ENCODE measurements around the gene PDCL3.
A peak's percentile ranks its signal among the peaks of the same experiment; 100 is the strongest.

The PDCL3 gene

GRCh38 chr2:100562613-100563406 lies at the start of gene PDCL3:
PDCL3 (plus strand) TSS chr2:100562993; CDS start chr2:100563068, 75 bp downstream.
- peak; percentile 98 for DNase-seq

DNA sequence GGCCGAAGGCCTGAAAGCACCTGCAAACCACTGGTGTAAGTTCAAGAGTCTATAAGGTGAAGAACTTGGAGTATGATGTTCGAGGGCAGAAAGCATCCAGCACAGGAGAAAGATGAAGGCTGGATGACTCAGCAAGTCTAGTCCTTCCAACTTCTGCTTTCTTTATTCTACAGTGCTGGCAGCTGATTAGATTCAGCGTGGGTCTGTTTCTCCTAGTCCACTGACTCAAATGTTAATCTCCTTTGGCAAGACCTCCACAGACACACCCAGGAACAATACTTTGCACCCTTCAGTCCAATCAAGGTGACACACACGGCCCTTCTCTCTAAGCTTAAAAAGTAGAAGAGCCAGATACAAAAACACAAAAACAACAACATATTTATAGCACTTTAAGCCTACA lies 49.1 kb upstream of the PDCL3 start:
- no peak for DNase-seq

DNA sequence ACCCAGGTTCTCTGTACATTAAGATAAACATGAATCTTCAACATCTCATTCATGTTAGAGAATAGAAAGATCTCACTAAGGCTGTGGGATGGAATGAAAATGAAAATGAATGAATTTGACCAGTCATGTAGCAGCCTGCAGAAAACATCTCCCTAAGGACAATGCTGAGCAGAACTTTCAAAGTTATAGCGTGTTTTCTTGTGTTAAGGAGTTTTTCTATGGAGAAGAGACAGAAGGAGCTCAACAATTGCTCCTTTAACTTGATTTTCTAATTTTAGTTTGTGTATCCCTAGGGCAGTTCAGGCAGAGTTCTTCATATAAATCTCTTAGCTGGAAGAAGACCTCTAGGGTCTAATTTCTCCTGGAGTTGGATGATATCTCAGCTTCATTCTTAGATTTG lies 45.2 kb upstream of the PDCL3 start:
- no peak for DNase-seq

- no peak for DNase-seq
These were observed 44.0 kb upstream of the PDCL3 start for GRCh38 chr2:100518801-100519200.

GRCh38 chr2:100520224-100520623 lies 42.6 kb upstream of the PDCL3 start:
- DNase-seq, result no peak

GRCh38 chr2:100522430-100522829 lies 40.4 kb upstream of the PDCL3 start:
- DNase-seq, result no peak

GRCh38 chr2:100524331-100524730 lies 38.5 kb upstream of the PDCL3 start:
- DNase-seq, result no peak

DNA sequence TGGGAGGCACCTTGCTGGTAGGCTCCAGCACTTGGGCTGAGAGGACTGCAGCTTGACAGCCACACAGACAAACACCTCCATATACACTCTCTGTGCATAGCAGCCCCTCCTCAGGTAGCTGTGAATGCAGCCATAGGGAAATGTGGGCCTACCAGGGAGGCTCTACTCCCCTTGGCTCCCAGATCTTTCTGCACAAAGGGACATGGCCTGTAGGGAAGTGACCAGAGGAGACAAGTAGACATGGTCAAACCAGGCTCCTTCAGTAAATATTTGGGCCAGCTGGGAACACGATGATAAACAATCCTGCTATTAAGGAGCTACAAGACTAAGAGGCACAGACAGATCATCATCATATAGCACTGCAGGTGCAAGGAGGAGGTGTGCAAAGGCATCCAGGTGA lies 35.9 kb upstream of the PDCL3 start:
- DNase-seq, result no peak

DNA sequence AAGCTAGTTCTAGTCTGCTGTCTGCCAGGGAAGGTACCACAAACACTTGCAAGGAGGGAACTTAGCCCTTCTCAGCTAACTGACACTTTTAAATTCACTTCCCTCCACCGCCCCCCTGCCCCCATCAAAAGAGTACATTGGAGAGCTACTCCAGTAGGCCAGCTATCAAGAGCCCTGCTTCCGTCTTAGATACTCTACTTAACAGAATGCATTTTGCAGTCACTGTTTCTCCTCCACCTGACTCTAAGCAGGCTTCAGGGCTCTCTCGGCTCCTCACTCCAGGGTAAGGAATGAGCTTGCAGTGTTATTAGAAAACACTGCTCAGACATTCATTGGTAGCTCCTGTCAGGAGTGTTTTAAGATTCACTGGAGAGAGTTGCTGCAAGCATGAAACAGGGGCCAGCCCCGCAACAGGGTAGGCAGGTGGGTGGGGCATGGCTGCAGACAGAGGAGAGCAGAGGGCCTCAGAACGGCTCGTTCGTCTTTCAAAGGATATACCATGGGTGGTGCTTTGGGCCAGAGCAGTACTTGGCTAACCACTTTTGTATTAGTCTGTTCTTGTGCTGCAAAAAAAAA lies 35.3 kb upstream of the PDCL3 start:
- DNase-seq, result no peak

DNA sequence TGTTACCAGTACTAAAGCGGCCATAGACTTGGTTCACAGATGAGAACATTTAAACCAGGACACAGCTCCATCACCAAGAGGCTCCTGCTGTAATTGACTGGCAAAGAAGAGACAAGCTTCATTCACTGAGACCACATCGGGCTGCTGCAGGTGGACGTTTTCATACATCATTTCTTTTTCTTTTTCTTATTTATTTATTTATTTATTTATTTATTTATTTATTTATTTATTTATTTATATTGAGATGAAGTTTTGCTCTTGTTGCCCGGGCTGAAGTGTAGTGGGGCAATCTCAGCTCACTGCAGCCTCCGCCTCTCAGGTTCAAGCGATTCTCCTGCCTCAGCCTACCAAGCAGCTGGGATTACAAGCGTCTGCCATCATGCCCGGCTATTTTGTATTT lies 33.6 kb upstream of the PDCL3 start:
- DNase-seq, result no peak

- DNase-seq, result no peak
These were observed 32.9 kb upstream of the PDCL3 start for GRCh38 chr2:100529900-100530299.

DNA sequence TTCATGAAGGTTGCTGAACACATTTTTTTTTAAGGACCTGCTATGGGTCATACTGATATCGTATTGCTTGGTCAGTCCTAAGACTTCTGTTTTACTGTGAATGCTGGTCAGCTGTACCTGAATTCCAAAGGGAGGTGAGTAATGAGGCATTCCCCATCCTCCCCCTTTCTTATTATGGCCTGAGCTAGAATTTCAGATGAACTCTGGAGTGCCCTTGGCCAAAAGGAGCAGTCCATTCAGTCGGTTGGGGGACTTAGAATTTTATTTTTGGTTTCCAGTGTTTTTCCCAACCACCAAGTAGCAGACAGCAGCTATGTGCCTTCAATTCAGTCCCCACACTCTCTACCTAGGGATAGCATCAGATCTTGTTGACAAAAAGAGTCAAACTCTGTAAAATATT lies 26.9 kb upstream of the PDCL3 start:
- DNase-seq, result no peak

DNA sequence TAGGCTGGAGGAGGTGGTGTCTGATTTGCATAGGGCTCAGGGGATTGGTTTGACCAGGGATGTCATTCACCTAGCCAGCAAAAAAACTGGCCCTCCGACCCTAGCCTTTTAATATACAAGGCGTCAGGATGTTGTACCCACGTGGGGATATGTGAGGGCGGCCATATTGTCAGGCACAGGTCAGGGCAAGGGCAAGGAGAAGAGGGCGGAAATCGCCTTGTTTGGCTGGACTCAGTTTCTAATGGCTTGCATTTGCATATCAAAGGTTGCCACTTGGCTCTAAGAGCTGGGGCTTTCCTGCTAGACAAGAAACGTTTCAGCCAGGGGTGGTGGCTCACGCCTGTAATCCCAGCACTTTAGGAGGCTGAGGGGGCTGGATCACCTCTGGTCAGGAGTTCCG lies 24.9 kb upstream of the PDCL3 start:
- DNase-seq, result peak in 1 of 2 experiments; percentile 1

DNA sequence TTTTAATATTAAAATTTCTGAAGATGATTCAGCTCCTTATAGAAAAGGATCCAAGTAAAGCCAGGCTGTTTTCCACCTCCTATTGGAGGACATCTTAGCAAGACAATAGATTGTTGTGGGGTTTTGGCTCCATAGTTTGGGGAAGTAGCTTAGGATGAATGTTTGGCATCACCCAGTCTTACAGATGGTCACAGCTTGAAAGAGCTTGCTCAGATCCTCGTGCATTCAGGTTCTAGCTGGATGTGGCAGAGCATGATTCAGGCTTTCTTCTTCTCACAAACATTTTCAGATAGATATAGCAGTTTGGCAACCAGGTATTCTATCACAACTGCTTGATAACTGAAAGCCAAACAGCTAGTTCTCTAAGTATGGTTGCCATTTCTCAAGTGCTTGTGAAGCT lies 23.6 kb upstream of the PDCL3 start:
- DNase-seq, result no peak

DNA sequence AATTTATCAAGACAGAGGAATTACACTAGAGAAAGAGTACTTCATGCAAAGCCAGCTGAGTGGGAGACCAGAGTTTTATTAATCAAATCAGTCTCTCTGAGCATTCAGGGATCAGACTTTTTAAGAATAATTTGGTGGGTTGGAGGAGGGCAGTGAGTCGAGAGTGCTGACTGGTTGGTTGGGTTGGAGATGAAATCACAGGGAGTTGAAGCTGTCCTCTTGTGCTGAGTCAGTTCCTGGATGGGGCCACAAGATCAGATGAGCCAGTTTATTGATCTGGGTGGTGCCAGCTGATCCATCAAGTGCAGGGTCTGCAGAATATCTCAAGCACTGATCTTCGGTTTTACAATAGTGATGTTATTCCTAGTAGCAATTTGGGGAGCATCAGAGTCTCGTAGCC lies 21.4 kb upstream of the PDCL3 start:
- no peak for DNase-seq

- no peak for DNase-seq
These were observed 20.4 kb upstream of the PDCL3 start for GRCh38 chr2:100542418-100542817.

DNA sequence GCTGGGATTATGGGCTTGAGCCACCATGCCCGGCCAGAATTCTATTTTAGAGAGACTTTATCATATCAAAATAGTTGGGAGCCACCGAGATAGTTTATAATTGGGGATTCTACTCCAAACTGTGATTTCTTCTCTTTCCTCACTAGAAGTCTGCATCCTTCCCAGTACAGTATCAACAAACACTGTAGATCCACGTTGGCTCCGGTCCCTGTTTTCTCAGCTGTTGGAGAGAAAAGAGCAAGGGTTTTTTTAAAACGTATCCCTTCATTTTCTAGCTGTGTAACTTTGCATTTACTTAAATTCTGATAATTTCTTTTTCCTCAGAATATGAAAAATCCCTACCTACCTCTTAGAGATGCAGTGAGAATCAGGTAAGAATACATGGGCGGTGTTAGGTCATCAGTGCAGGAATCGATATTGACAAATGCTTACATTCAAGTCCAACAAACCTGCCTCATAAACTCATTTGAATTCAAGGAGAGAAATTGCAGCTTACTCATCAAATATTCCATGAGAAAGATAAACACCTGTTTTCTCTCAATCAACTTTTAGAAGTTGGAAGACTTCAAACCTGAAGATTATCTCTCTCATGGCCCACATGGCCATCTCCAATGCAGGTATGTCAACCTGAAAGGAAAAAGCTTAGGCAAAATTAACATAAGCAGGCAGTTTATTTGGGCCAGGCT lies 17.7 kb upstream of the PDCL3 start:
- DNase-seq, result no peak

DNA sequence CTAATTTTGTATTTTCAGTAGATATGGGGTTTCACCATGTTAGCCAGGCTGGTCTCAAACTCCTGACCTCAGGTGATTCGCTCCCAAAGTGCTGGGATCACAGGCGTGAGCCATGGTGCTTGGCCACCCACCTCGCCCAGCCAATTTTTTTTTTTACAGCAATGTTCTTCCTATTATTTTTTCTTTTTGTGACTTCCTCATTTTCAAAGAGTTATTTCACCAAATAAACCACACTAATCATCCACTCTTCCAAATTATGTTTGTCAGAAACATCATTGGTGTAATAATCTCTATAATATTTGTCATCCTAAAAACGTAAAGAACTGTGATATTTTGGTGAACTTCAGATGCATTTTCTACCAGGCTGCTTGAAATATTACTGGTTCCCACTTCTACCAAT lies 16.3 kb upstream of the PDCL3 start:
- DNase-seq, result no peak

DNA sequence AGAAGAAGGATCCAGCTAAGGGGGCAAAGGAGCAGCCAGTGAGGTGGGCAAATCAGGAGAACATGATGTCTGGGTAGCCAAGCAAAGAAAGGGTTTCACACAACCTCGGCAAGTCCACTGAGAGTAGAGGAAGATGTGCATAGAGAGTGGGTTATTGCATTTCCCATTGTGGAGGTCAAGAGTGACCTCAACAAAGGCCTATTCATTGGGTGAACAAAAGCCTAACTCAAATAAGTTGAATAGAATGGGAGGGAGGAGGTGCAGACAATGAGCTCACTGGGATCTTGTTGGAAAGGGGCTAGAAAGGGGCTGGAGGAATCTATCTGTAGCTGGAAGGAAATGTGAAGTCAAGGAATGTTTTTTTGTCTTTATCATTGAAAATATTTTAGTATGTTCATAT lies 14.0 kb upstream of the PDCL3 start:
- no peak for DNase-seq

GRCh38 chr2:100551303-100551702 lies 11.5 kb upstream of the PDCL3 start:
- no peak for DNase-seq

DNA sequence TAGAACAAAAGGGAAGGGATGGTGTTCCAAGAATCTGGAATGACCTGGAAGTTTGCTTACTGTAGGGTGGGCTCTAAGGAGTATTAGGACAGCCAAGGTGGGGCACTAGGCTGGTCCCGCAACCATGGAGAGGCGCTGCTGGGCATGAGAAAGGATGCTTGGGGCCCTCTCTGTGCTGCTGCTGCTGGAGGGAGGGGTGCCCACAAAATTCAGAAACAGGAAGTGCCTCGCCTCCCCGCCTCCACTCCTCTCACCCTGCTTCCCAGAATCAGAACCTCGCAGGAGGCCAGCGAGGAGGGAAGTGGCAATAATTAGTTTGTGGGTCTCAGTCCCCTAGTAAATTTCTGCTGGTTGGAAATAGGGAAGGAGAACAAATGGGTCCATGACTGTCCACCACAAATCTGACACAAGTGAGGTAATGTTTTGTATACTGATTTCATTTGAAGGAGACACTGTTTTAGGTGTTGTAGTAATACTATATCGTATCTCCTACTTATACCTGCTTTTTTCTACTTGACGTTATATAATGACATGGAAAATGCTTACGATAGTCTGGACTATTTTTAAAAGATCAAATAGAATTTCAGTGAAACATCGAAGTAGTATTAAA lies 7.9 kb upstream of the PDCL3 start:
- DNase-seq, result no peak

DNA sequence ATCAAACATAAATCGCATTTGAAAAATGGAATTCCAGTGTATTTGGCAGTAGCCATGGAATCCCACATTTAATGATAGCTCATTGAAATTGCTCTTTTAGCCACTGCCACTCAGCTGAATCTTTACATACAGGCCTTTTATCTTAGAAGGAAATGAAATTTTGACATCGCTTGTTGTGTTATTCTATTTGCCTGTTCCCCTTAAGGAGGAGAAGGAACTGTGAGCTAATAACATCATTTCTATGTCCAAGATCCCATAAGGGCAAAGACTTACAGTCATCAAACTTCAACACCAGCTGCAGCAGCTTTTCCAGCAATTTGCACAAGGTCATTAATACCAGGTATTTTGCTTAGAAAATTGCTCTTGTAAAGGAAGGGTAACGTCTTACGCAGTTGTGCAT lies 6.0 kb upstream of the PDCL3 start:
- no peak for DNase-seq

- no peak for DNase-seq
These were observed 2.5 kb upstream of the PDCL3 start for GRCh38 chr2:100560216-100560830.

All from NCI-H526 (cell line).